ENCODE measurements around the gene SHC3.

SHC3 gene

DNA sequence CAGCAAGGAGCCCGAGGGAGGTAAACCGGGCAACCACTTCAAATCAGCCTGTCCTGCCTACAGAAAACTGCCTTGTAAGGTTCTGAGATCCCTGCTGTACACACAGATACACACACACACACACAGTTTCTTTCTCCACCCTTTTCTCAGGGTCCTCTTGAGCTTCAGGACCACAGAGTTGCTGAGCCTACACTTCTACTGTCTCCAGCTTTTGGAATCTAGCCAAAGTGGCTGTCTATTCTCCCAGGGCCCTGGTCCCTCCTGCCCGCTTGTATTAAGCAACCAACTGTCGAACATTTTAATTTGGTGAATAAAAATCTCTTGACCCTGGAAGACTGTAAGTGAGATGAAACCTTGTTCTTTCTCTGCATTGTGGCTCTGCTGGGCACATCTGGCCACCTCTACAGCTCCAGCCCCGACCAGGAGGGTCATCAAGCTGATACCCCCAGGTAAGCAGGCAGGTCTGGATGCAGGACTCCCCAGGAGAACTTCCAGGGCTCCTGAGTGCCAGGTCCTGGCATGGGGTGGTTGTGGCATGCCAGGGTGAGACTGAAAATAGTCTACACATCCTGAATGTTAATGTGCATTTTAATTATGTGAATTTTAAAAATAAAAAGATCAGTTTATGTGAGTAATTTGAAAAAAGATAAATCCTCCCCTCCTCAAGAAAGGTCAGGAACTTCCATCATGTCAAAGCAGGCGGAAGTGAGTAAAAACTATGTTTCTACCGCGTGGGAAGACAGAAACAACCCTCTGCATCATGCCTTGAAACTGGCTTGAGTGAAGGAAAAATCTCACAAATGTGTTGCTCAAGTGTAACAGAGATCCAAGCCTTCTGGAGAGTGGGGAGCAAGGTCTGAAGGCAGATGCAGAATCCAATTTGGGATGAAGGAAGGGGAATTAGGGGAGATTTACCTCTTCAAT lies 202.4 kb downstream of the SHC3 start:
- DNase-seq = no peak

DNA sequence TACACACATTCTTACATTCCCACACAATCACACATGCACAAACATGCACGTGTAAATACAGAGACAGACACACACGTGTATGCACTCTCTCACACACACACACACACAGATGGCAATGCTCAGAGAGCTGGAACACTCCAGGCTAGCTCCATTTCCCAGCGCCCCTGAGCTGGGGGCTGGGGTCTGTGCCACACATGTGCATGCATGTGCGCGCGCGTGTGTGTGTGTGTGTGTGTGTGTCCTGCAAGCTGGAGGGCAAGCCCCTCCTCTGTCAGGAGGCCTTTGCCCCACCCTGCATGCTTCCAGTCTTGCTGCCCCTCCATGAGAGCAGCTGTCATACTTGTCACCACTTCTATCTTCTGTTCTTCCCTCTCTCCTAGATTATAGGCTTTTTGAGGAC lies 204.0 kb downstream of the SHC3 start:
- DNase-seq = no peak

DNA sequence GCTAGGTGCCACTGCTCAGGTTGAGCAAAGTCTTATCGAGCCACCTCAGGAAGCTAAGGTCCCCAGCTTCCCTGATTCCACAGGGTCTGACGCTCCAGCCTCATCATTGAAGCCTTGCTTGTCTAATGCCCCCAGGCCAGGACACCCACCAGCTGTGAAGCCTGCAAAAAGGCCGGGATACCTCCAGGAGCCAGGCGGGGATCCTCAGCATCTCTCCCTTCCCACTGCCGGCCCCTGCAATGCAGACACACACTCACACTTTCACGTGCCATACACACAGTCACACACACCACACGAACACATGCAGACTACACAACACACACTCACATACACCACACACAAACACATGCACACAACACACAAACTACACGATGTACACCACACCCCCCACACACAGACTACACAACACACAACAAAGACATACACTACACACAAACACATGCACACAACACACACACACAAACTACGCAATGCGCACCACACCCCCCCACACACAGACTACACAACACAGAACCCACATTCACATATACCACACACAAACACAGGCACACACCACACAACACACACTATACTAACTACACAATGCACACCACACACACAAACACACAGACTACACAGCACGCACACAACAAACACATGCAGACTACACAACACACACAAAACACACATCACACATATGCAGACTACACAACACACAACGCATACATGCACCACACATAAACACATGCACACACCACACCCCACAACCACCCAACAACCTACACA lies 205.2 kb downstream of the SHC3 start:
- no peak for DNase-seq

DNA sequence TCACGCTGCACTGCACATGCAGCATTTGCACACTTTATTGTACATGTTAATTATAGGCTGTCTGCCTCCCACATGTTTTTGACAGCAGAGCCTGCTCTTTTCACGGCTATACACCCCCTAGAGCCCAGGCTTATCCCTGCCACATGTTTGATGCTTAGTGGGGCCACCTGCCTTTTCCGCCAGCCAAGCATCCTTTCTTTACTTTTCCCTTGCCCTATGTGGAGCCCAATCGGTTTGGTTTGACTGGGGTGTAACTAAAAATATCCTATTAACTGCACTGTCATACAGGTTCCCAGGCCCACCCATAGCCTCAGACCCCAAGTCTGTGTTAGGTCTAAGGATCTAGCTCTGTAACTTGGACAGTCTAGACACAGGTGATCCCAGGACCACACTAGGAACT lies 206.2 kb downstream of the SHC3 start:
- no peak for DNase-seq

DNA sequence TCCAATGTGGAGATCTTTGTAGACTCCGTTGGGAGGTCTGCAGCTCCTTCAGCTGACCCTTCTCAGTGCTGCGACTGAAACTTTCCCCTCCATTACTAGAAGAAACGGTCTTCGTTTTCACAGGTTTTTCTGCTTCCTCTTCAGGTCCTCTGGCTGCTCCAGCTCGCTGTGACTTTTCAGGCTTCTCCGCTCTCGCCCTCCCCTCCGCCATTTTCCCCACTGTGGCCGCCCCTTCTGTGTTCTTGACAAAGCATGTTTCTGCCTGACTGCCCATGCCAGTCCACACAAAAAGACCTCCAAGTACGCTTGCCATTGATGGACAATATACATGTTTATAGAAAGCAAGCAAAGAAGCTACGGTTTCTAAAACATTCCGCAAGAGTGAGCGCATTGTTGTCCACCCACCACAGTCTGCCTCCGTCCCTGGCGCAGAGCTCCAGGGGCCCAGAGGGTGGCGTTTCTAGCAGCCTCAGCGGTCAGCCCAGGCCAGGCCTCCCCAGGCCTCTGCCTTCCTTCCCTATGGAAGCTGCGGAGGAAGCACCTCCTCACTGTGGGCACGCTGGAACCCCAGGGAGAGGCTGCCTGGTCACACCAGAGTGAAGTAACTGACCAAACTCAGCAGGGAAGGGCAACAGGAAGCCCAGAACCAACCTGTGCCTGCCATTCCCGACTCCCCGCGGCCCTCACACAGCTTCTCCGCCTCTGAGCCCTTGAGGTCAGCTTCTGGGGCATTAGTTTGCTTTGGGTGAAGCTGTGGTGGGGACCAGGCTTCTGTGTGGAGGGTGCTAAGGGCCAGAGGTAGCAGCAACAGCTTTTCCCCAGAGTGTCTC lies 207.3 kb downstream of the SHC3 start:
- peak; percentile 85 for DNase-seq

DNA sequence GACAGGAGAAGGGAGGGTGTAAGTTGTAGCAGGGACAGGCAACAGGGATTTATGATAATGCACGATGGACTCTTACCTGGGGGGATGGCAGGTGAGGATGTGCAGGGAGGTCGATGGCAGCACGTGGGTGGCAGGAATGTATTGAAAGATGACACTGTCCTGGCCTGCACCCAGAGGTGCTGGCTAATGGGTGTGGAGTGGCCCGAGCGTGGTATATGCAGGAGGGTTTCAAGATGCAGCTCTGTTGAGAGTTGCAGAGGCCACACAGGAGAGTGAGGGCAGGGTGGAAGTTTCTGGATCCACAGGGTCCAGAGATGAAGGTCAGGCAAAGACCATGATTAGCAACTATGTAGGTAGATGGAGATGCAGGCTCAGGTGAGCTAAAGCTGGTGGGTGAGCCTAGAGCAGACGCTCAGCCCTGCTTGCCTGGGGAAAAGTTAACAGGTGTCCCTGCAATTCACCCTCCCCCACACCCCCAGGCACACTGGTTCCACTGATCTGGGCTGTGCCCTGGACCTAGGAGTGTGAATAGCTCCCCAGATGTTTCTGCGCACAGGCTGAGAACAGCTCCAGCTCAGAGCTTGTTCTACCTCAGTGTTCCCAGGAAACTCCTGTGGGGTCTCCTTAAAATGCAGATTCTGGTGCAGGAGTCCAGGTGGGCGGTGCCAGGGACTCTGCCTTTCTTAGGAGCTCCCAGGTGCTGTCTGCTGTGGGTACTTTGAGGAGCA lies 208.8 kb downstream of the SHC3 start:
- DNase-seq = no peak

DNA sequence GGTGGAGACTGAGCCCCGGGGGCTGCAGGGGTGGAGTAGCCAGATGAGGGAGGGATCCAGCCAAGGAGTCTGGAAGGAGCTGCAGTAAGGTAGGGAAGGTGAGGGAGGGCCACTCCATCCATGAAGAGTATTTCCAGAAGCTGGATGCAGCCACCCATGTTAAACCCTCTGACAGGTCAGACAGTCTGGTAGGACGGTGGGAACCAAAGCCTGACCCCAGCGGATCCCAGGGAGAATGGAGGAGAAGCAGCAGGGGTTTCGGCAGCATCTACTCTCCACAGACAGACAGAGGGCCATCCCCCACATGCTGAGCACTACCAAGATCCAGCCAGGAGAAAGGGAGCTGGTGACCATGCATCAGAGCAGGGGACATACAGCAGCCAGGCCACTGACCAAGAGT lies 209.8 kb downstream of the SHC3 start:
- DNase-seq = no peak

DNA sequence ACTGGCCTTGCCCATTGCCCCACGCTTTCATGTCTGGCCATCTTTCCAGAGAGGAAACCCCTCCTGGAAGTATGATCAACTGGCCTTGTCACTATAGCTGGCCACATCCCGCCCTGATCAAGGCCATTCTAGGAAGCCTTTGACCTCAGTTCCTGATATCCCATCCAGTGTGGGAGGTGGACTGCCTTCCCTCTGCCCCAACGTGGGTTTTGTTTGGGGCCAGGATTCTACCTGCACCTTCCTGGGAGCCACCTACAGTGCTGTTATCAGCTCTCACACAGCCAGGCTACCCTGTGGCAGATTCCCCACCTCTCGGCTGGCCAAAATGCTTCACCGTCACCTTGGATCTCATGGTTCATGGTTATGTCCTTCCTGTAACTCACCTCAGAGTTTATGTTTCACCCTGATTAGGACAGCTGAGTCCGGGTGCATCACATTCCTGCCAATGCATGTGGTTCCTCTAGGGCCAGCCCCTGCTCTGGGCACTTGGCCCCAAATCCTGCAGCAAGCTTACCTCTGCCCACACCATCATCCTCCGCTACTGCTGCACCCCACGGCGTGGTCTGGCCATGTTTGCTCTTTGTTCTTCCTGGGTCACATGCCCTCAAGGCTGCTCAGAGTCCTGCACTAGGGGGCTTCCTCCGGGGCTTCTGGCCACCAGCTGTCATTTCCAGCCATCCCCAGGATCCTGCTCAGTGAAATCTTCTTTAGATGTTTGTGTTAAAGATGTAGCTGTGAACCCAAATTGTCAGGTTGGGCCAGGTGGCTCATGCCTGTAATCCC lies 211.5 kb downstream of the SHC3 start:
- DNase-seq = no peak

DNA sequence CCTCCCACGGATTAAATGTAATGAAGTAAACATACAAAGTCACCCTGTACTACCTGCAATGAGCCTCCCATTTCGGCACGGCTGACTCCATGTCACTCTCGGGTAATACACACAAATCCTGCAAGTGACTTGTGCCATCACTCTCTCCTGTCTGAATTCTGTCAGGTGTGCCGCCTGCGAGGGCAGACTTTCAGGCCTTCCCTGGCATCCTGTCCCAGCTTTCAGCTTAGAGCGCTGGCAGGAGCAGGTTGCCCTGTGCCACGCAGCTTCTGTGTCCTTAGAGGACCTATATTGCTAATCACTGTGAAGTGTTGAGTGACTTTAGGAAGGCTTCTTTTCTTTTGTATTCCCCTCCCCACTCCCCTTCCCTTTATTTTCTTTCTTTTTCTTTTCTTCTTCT lies 213.1 kb downstream of the SHC3 start:
- no peak for DNase-seq

DNA sequence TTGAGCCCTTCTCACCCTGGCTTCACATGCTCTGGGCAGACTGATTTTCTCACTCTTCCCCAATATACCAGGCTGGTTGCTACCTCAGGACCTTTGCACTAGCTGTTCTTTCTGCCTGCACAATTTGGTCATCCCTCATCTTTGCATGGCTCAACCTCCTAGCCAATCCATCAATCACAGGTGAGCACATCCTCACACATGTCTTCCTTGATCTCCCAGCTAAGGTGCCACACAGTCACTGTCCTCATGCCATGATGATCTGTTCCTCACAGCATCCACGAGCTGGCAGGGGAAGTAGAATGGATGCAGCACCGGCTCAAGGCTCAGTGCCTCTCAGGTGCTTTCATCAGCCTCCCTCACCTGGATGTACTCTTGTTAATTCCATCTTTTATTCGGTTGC lies 218.0 kb downstream of the SHC3 start:
- no peak for DNase-seq

DNA sequence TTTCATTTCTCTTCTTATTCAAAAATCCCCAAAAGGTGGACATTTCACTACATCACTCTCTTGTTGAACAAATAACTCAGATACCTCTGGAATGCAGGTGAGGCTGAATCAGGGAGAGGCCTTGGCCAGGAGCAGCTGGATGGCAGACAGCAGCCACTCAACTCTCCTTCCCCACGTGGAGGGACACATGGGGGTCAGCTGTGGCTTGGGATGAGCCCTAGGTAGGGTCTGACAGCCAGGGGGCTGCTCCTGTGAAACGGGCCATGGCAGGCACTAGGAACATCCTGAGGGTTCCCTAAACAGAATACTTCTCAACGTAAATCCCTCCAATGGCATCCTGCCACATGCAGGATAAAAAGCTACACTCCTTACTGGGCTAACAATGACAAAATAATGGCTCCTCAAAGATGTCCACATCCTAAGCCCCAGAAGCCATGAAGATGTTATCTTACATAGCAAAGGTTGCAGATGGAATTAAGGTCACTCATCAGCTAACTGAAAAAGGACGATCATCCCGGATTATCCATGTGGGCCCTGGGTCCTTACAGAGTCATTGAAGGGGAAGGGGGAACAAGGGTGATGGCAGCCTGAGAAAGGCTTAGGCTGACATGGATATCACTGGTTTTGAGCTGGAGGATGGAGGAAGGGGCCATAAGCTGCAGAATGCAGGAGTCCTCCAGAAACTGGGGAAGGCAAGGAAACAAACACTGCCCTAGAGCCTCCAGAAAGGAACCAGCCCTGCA lies 218.7 kb downstream of the SHC3 start:
- no peak for DNase-seq

DNA sequence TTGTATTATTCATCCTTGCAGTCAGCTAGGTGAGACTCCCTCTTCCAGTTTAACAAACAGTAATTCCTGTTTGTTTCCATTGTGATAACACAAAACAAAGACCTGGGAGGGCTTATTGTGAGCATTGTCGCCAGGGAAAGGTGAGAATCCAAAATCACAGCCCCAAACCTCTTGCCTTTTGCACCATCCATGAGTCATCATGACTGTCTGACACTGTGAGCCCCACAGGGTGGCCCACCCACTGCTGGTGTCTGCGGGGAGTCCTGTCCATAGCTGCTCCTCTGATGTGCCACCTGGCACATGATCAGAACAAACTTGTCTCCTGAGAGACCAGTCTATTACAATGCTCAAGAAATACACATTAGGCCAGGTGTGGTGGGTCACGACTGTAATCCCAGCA lies 221.1 kb downstream of the SHC3 start:
- DNase-seq = no peak
